B cell (primary cell): ENCODE results near the gene SSH3. TPM values are rescaled to one million over a fixed set of nuclear protein-coding genes. Genes with fewer than 3 reads are reported as not detected.

ENCODE experiments used
- ATAC-seq: fragments of 200-7000 bp; cut with Tn5 transposase; one replicate; pipeline ENCODE4 v1.10.0; 2021; ENCODE audit warnings: low read depth, mild to moderate bottlenecking, moderate number of reproducible peaks, moderate library complexity
- CTCF ChIA-PET: fragments of 350-600 bp; sonication (Branson Sonifier 250); formaldehyde crosslinking; loops from one replicate; lab custom pipeline; 2021; ENCODE audit warnings: antibody characterized with exemption, inconsistent platforms; lab: Charles Lee
- POLR2A ChIA-PET: fragments of 350-600 bp; sonication (Branson Sonifier 250); formaldehyde crosslinking; loops from one replicate; lab custom pipeline; 2021; ENCODE audit warnings: antibody characterized with exemption; lab: Charles Lee
- DNase-seq: peaks from one replicate; pipeline ENCODE4 v3.0.0; 2013
- H2AFZ ChIP-seq: 2 replicates; pipeline ENCODE4 v1.6.1; 2012; ENCODE audit warnings: mild to moderate bottlenecking, low read depth, low read length; ENCODE audit not compliant: insufficient read depth, poor library complexity, severe bottlenecking
- H3K27ac ChIP-seq, 2 donors: 1 replicate in 1 of 2; 2 replicates in 1 of 2; pipeline ENCODE4 v1.5.1; 2012 to 2013; ENCODE audit warnings: low read length in 2 of 2, mild to moderate bottlenecking in 2 of 2, moderate library complexity in 1 of 2
- H3K27me3 ChIP-seq, 4 experiments: fragments of 200-600 bp in 1 of 4; sonication (generic) in 1 of 4; replicated peaks in 1 of 4; 1 replicate in 2 of 4; 2 replicates in 2 of 4; pipeline versions ENCODE4 v1.6.1 to v1.7.0; 2013 to 2016; ENCODE audit warnings: low read length in 3 of 4, mild to moderate bottlenecking in 2 of 4, mixed read lengths in 1 of 4, moderate library complexity in 1 of 4; ENCODE audit not compliant: insufficient read depth in 4 of 4, control insufficient read depth in 3 of 4; ENCODE audit errors: control extremely low read depth in 1 of 4
- H3K36me3 ChIP-seq, 2 experiments: replicated peaks in 1 of 2; 1 replicate in 1 of 2; 2 replicates in 1 of 2; pipeline versions ENCODE4 v1.6.1 to v1.7.1; 2013; ENCODE audit warnings: low read length in 1 of 2; ENCODE audit not compliant: insufficient read depth in 2 of 2, control insufficient read depth in 1 of 2; ENCODE audit errors: control extremely low read depth in 1 of 2, extremely low read depth in 1 of 2
- H3K4me1 ChIP-seq, 2 donors: fragments of 200-600 bp in 1 of 2; sonication (generic) in 1 of 2; 1 replicate in 1 of 2; 2 replicates in 1 of 2; pipeline versions ENCODE4 v1.5.1 to v1.6.1; 2013 to 2017; ENCODE audit warnings: low read length in 2 of 2; ENCODE audit not compliant: control insufficient read depth in 2 of 2, insufficient read depth in 2 of 2
- H3K4me2 ChIP-seq: replicated peaks from 2 replicates; pipeline ENCODE3; 2012; ENCODE audit warnings: mild to moderate bottlenecking, low read depth, low read length; ENCODE audit not compliant: poor library complexity, severe bottlenecking
- H3K4me3 ChIP-seq, 5 experiments: fragments of 200-600 bp in 1 of 5; sonication (generic) in 1 of 5; 1 replicate in 3 of 5; 2 replicates in 2 of 5; pipeline versions ENCODE4 v1.5.1 to v1.7.0; 2011 to 2016; ENCODE audit warnings: low read length in 4 of 5, mild to moderate bottlenecking in 4 of 5, low read depth in 2 of 5, control low read depth in 1 of 5, moderate library complexity in 1 of 5; ENCODE audit not compliant: insufficient read depth in 1 of 5; ENCODE audit errors: control extremely low read depth in 1 of 5, extremely low read depth in 1 of 5
- H3K79me2 ChIP-seq: fragments of 200-600 bp; sonication (generic); one replicate; pipeline ENCODE4 v1.6.0; 2016; ENCODE audit warnings: low read length; ENCODE audit not compliant: control insufficient read depth, insufficient read depth
- H3K9ac ChIP-seq: fragments of 200-600 bp; sonication (generic); 2 replicates; pipeline ENCODE4 v1.6.1; 2017; ENCODE audit warnings: mild to moderate bottlenecking, low read length, moderate library complexity
- H3K9me3 ChIP-seq, 3 donors: one replicate each; pipeline versions ENCODE4 v1.6.1 to v1.7.1; 2013; ENCODE audit warnings: low read length in 2 of 3; ENCODE audit not compliant: control insufficient read depth in 2 of 3, insufficient read depth in 1 of 3; ENCODE audit errors: control extremely low read depth in 1 of 3
- H4K20me1 ChIP-seq: 2 replicates; pipeline ENCODE4 v1.6.0; 2012; ENCODE audit warnings: mild to moderate bottlenecking, low read length; ENCODE audit not compliant: insufficient read depth, control insufficient read depth, poor library complexity, severe bottlenecking
- H3K27ac Mint-ChIP-seq: one replicate; pipeline ENCODE4 v1.8.0; 2021; ENCODE audit warnings: mixed read lengths
- H3K27me3 Mint-ChIP-seq: one replicate; pipeline ENCODE4 v1.8.0; 2021; ENCODE audit warnings: mixed read lengths
- H3K4me1 Mint-ChIP-seq: one replicate; pipeline ENCODE4 v1.8.0; 2021; ENCODE audit warnings: mixed read lengths
- H3K4me3 Mint-ChIP-seq: one replicate; pipeline ENCODE4 v1.8.0; 2021; ENCODE audit warnings: mixed read lengths
- H3K9me3 Mint-ChIP-seq: one replicate; pipeline ENCODE4 v1.8.0; 2022; ENCODE audit warnings: mixed read lengths; ENCODE audit not compliant: insufficient read depth
- CTCF ChIP-seq: fragments of 200-600 bp; IDR thresholded peaks from one replicate; pipeline ENCODE4 v1.8.0; 2022; ENCODE audit warnings: antibody characterized with exemption, mild to moderate bottlenecking
- EZH2 ChIP-seq: IDR thresholded peaks from 2 replicates; pipeline ENCODE4 v1.6.1; 2012; ENCODE audit warnings: borderline replicate concordance, low read depth, mild to moderate bottlenecking, moderate library complexity, low read length; ENCODE audit not compliant: insufficient read depth, poor library complexity, severe bottlenecking
- WGBS: methylation state at CpG from one replicate; pipeline ENCODE4 v1.1.5; 2013; ENCODE audit warnings: missing lambda C conversion rate; ENCODE audit not compliant: insufficient coverage; 5-methylcytosine and 5-hydroxymethylcytosine counted together
- intact Hi-C: fragments of 100-400 bp; cut with micrococcal nuclease; formaldehyde crosslinking; loops from one replicate; pipeline ENCODE4 v1.10.0; 2022
- polyA plus RNA-seq: library from polyadenylated mRNA; depleted of rRNA; stranded (reverse); fragments of >200 nt; gene quantifications from 2 replicates; pipeline ENCODE4 v1.2.3, GENCODE V29; 2012
- total RNA-seq, 2 donors: library from RNA; stranded (reverse); fragments of 120-200 nt in 1 of 2; gene quantifications; 1 replicate in 1 of 2; 2 replicates in 1 of 2; pipeline versions ENCODE4 v1.2.3 to v1.2.4, GENCODE V29; 2013 to 2022

Gene SSH3
- total and polyA plus RNA-seq, 2 donors (not counting 1 experiment from before 2014, with no cell fraction given): 4.0 to 7.2 TPM

- peak overlapping the region; percentile 9 for H3K9ac ChIP-seq
- peak overlapping the region in 1 of 5 experiments; percentile 18 for H3K4me3 ChIP-seq
- POLR2A ChIA-PET: interaction anchor here (0.5 to 9.0 kb wide), 7 partner anchors 10 to 1938 kb away, joined by 3 to 323 read pairs (median 6); partner anchors contain the start of genes CLCF1 and RAD9A
- H3K27ac Mint-ChIP-seq: peak overlapping the region; percentile 100
- 36% methylated on average over 3 of the region's 4 CpGs for WGBS
- TF ChIP-seq CTCF (no peak), EZH2 (no peak)
- ATAC-seq (no peak), DNase-seq (no peak)
- CTCF ChIA-PET: interaction anchor here (0.8 to 42.2 kb wide), 14 partner anchors 2 to 205 kb away, joined by 3 to 2379 read pairs (median 4); partner anchors contain the start of genes CDK2AP2, CLCF1, PITPNM1 and POLD4
- peaks cover 54 to 63% of the 10 kb centered on the region in 2 donors for H3K4me1 ChIP-seq
- H3K27me3 ChIP-seq: no peaks in the 10 kb centered on the region
- no peaks in the 10 kb centered on the region for H3K27me3 Mint-ChIP-seq
- peak overlapping the region; percentile 97 for H3K4me2 ChIP-seq
- peak overlapping the region; percentile 94 to 96 for H3K27ac ChIP-seq
- intact Hi-C loops: loop anchor here (10.0 kb wide), 1 partner anchor 448 kb away; no protein-coding TSS in a partner anchor
- H3K4me3 Mint-ChIP-seq: peak overlapping the region; percentile 64
- no peaks in the 10 kb centered on the region for H3K9me3 Mint-ChIP-seq
- H4K20me1 ChIP-seq: peaks cover 12% of the 10 kb centered on the region
- H3K9me3 ChIP-seq: no peaks in the 10 kb centered on the region
- peaks cover 64% of the 10 kb centered on the region for H3K79me2 ChIP-seq
- H3K36me3 ChIP-seq: peaks cover 0 to 4% of the 10 kb centered on the region in 2 experiments
- H2AFZ ChIP-seq: peak overlapping the region; percentile 47
- H3K4me1 Mint-ChIP-seq: peaks cover 73% of the 10 kb centered on the region
These were observed 53.1 kb downstream of the SSH3 start for GRCh38 chr11:67356387-67356863.
